GM19193 (cell line): ENCODE data around the gene BNIP1.

Experiments used
- POLR2A ChIP-seq: IDR thresholded peaks from 4 replicates; pipeline ENCODE4 v1.6.1; 2011; ENCODE audit not compliant: insufficient read depth, insufficient read length; ENCODE audit errors: extremely low read depth

Gene BNIP1

DNA sequence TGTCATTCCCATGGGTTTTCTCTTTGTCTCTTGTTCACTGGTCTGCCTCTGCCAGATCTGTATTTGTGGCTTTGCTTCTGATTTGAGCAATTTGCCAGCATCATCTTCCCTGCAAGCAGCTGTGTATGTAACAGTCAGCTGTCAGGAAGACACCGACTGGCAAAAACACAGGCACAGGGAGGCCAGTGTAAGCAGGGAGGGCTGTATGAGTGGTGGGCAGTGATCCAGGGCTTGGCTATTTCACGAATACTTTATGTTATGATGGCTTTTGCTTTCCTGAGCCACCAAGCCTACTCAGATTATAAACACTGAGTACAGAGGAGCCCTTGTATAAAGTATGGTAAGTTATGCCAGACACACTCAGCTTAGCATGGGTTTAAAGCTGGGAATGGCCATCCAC lies 11.6 kb downstream of the BNIP1 start:
- TF ChIP-seq POLR2A, result no peak

GRCh38 chr5:173158366-173158765 lies 14.0 kb downstream of the BNIP1 start:
- TF ChIP-seq POLR2A, result no peak

GRCh38 chr5:173159256-173159655 lies 14.9 kb downstream of the BNIP1 start:
- TF ChIP-seq POLR2A, result no peak

DNA sequence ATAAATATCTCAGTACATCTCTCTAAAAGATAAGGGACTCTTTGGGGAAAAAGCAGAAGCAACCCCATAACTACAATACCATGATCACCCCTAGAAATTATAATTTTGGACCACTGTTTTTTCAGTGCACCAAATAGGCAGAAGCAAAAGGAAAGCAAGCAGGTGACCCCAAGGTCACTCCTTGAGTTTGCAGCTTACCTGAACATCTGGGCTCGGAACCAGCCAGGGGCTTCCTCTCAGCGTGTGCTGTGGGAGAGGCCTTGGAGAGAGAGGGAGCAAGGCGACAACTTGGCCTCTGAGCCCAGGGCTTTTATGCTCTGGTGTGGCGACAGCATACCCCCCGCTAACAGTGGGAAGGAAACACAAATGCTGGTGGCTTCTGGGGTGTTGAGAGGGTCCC lies 16.8 kb downstream of the BNIP1 start:
- TF ChIP-seq POLR2A, result no peak

DNA sequence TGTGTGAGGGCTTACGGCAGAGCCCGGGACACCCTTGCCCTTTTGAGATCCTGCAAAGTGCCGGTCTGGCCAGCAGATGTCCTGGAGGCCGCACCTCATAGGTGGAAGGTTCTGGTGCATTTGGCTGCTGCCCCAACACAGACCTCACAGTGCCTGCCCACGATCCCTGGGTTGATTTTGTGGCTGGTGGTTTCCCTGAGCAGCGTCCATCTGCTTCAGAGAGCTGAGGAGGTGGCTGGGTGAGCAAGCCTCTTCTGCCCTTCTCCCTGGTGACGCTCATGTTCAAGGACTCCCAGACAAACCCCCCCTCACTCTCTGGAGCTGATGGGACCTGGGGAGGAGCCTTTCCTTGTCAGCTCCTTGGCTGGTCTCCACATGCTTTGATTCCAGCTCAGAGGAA lies 18.9 kb downstream of the BNIP1 start:
- TF ChIP-seq POLR2A, result no peak

GRCh38 chr5:173165177-173166016 lies 21.1 kb downstream of the BNIP1 start:
- no peak for TF ChIP-seq POLR2A

DNA sequence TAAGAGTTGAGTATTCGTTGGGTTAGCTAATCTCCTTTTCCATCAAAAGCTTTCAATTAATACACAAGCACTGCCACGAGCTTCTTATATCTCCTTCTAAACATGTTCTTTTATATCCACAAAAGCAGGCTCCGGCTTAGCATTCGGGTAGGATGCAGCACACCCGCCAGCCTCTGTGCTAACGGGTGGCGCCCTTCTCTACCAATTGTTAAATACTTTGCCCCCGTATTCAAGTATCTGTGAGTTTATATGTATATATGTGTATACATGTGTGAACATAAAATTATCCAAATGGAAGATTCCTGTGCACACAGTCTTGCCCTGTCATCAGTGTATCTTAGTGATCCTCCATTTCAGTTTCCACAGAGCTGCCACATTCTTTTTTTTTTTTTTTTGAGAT lies 27.8 kb downstream of the BNIP1 start:
- TF ChIP-seq POLR2A, result no peak

DNA sequence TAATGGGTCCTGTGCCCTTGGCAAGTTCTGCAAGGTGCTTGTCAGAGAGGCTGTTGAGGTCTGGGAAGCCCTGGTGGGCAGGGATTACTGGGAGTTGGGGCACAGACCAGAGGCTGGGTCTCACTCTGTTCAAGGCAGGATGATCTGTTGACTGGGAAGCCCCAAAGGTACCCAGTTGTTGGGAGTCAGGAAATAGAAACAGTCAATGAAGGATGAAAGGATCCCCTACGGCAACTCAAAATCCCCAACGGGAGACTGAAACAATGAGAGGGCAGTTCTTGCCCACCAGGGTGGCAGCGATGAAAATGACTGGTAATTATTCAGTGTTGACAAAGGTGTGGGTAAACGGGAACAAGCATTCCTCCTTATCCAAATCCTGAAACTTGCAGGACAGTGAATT lies 31.2 kb downstream of the BNIP1 start:
- TF ChIP-seq POLR2A, result no peak

- TF ChIP-seq POLR2A, result no peak
Measured at GRCh38 chr5:173178369-173178910, 34.1 kb downstream of the BNIP1 start.

GRCh38 chr5:173180331-173180730 lies 36.0 kb downstream of the BNIP1 start:
- no peak for TF ChIP-seq POLR2A

- TF ChIP-seq POLR2A, result no peak
Measured at GRCh38 chr5:173187054-173187743, 42.9 kb downstream of the BNIP1 start.

DNA sequence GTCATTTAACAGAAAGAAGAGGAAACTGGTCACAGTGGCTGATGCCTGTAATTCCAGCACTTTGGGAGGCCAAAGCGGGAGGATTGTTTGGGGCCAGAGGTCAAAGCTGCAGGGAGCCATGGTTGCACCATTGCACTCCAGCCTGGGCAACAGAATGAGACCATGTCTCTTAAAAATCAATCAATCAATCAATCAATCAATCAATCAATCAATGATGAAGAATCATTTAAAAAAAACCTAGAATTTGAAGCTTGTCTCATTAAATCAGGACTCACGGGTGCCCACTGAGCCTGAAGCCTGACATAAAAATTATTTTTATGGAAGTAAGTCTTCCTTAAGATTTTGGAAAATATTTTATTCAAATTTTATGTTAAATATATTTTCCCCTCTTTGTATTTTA lies 43.9 kb downstream of the BNIP1 start:
- no peak for TF ChIP-seq POLR2A

- no peak for TF ChIP-seq POLR2A
Measured at GRCh38 chr5:173191015-173191414, 46.7 kb downstream of the BNIP1 start.

- TF ChIP-seq POLR2A, result no peak
Measured at GRCh38 chr5:173191561-173191960, 47.2 kb downstream of the BNIP1 start.

- no peak for TF ChIP-seq POLR2A
Measured at GRCh38 chr5:173192561-173192960, 48.2 kb downstream of the BNIP1 start.
